Psoas muscle (tissue), 8 donors: Measurements from ENCODE around the gene DNAH1. TPM values are rescaled to one million over a fixed set of nuclear protein-coding genes. Genes with fewer than 3 reads are reported as not detected.
"Not testable (repeated sequence)": the region's sequence is repeated elsewhere in the genome, so short reads cannot be mapped to it uniquely, and the experiment has no call there.

Experiments used
- ATAC-seq, 4 donors: fragments of 200-7000 bp; cut with Tn5 transposase; one replicate each; pipeline ENCODE4 v1.9.1; 2020; ENCODE audit warnings: moderate library complexity in 3 of 4, mild to moderate bottlenecking in 2 of 4
- DNase-seq, 2 donors: peaks; one replicate each; pipeline ENCODE4 v3.0.0-alpha.2; 2020
- H3K27ac ChIP-seq: fragments of 200-600 bp; one replicate; pipeline ENCODE4 v1.8.0; 2022
- H3K27me3 ChIP-seq, 3 donors: fragments of 200-600 bp in 1 of 3; one replicate each; pipeline versions ENCODE4 v1.6.1 to v1.8.0; 2013 to 2022; ENCODE audit warnings: low read length in 2 of 3, mild to moderate bottlenecking in 2 of 3, moderate library complexity in 1 of 3; ENCODE audit not compliant: insufficient read depth in 3 of 3
- H3K36me3 ChIP-seq, 2 donors: fragments of 200-600 bp in 1 of 2; one replicate each; pipeline versions ENCODE4 v1.6.1 to v1.8.0; 2013 to 2022; ENCODE audit warnings: low read depth in 1 of 2, mild to moderate bottlenecking in 1 of 2, moderate library complexity in 1 of 2; ENCODE audit not compliant: insufficient read depth in 1 of 2
- H3K4me1 ChIP-seq: fragments of 200-600 bp; one replicate; pipeline ENCODE4 v1.8.0; 2022
- H3K4me3 ChIP-seq: fragments of 200-600 bp; one replicate; pipeline ENCODE4 v1.8.0; 2022; ENCODE audit warnings: mild to moderate bottlenecking
- H3K9me3 ChIP-seq: fragments of 200-600 bp; one replicate; pipeline ENCODE4 v1.8.0; 2022
- WGBS, 3 donors: extraction: QIAGEN DNeasy Blood & Tissue Kit; methylation state at CpG; one replicate each; pipeline versions ENCODE4 v1.1.6 to v1.1.7; 2013; 5-methylcytosine and 5-hydroxymethylcytosine counted together
- intact Hi-C, 2 donors: fragments of 100-400 bp; cut with DNase I; formaldehyde crosslinking; loops; one replicate each; pipeline versions ENCODE4 v1.11.0 to v1.14.2; 2022
- polyA plus RNA-seq, 3 donors: library from polyadenylated mRNA; stranded (reverse); fragments of 200-250 nt; gene quantifications; one replicate each; pipeline ENCODE4 v1.2.3, GENCODE V29; 2013
- total RNA-seq, 4 donors: library from RNA; stranded (reverse); fragmentation: NEBNext Ultra II Directional in 2 of 4; extraction: Animal tissue kit (Norgen Biotek cat#: 25700) in 2 of 4; gene quantifications; one replicate each; pipeline versions ENCODE4 v1.2.1 to v1.2.4, GENCODE V29; 2021 to 2023
- TF ChIP-seq, protein P1 (sequence below): fragments of 200-600 bp; IDR thresholded peaks from one replicate; pipeline ENCODE4 v1.8.0; 2022; ENCODE audit warnings: antibody characterized with exemption
- donor health status: healthy with polysubstance abuse.
- donor health status: DM: no; HTN: no; CAD: no; lungs with moderate emphysema.
- donor health status: Bipolar disorder and iron deficiency.
- donor health status: healthy.
- donor health status: DM: yes; HTN: yes; CAD: no.
- donor health status: DM: no; HTN: no; CAD: no.
- donor health status: DM: no; HTN: no; CAD: no.
- donor health status: DM: yes; HTN: yes; CAD: no.

The DNAH1 gene
- total and polyA plus RNA-seq, 7 donors = 0.77 to 4.1 (median 2.4) TPM

GRCh38 chr3:52272831-52273230 lies 43.3 kb upstream of the DNAH1 start:
- Histone ChIP-seq H3K9me3 (no peaks in the 10 kb centered on the region), H3K4me1 (peaks cover 69% of the 10 kb centered on the region), H3K27me3 (no peaks in the 10 kb centered on the region), H3K27ac (peak overlapping the region; percentile 12), H3K36me3 (peaks cover 5 to 50% of the 10 kb centered on the region in 2 donors), H3K4me3 (no peak overlapping the region)
- no peak for ATAC-seq
- WGBS, 3 donors = 59 to 84% (median 63%) methylated on average over 3 of the region's 3 CpGs
- intact Hi-C loops = no loop called here
- TF ChIP-seq, protein P1, sequence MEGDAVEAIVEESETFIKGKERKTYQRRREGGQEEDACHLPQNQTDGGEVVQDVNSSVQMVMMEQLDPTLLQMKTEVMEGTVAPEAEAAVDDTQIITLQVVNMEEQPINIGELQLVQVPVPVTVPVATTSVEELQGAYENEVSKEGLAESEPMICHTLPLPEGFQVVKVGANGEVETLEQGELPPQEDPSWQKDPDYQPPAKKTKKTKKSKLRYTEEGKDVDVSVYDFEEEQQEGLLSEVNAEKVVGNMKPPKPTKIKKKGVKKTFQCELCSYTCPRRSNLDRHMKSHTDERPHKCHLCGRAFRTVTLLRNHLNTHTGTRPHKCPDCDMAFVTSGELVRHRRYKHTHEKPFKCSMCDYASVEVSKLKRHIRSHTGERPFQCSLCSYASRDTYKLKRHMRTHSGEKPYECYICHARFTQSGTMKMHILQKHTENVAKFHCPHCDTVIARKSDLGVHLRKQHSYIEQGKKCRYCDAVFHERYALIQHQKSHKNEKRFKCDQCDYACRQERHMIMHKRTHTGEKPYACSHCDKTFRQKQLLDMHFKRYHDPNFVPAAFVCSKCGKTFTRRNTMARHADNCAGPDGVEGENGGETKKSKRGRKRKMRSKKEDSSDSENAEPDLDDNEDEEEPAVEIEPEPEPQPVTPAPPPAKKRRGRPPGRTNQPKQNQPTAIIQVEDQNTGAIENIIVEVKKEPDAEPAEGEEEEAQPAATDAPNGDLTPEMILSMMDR = no peak
- DNase-seq = no peak

GRCh38 chr3:52274781-52275180 lies 41.3 kb upstream of the DNAH1 start:
- 85 to 93% (median 89%) methylated on average over 18 of the region's 18 CpGs for WGBS, 3 donors
- H3K4me3 ChIP-seq = peak overlapping the region; percentile 77
- peaks cover 70% of the 10 kb centered on the region for H3K4me1 ChIP-seq

GRCh38 chr3:52277071-52277964 lies 38.8 kb upstream of the DNAH1 start:
- DNase-seq (peak; percentile 86 to 91), ATAC-seq (peak; percentile 50 to 65 (median 57))
- peaks cover 57% of the 10 kb centered on the region for H3K4me1 ChIP-seq
- no peaks in the 10 kb centered on the region for H3K27me3 ChIP-seq
- TF ChIP-seq, protein P1 = no peak
- WGBS, 3 donors = 1% methylated on average over 28 of the region's 28 CpGs
- no peaks in the 10 kb centered on the region for H3K9me3 ChIP-seq
- peak overlapping the region; percentile 77 for H3K4me3 ChIP-seq
- intact Hi-C loops = loop anchor here (2.0 to 5.0 kb wide), 2 partner anchors 39 to 40 kb away; partner anchors contain the start of gene TWF2 (in 2 of the 2)
- peak overlapping the region; percentile 93 for H3K27ac ChIP-seq
- H3K36me3 ChIP-seq = peaks cover 2 to 18% of the 10 kb centered on the region in 2 donors

More at GRCh38 chr3:52274781-52275180, 41.3 kb upstream of the DNAH1 start:
- not testable (repeated sequence) for H3K9me3 ChIP-seq, DNase-seq, ATAC-seq, H3K27me3 ChIP-seq
- Histone ChIP-seq H3K27ac (peak overlapping the region; percentile 93), H3K36me3 (peaks cover 5 to 30% of the 10 kb centered on the region in 2 donors)
- intact Hi-C loops = loop anchor here in 1 of 2 donors (5.0 kb wide), 1 partner anchor 37 kb away; the partner anchor contains the start of gene TWF2

GRCh38 chr3:52277972-52278509 lies 38.1 kb upstream of the DNAH1 start:
- Histone ChIP-seq H3K4me3 (peak overlapping the region; percentile 77), H3K9me3 (no peaks in the 10 kb centered on the region), H3K36me3 (peaks cover 2 to 19% of the 10 kb centered on the region in 2 donors), H3K27me3 (no peaks in the 10 kb centered on the region), H3K4me1 (peaks cover 51% of the 10 kb centered on the region), H3K27ac (peak overlapping the region; percentile 93)
- TF ChIP-seq, protein P1 = peak; percentile 46
- intact Hi-C loops = loop anchor here (1.0 to 5.0 kb wide), 3 partner anchors 9 to 41 kb away; partner anchors contain the start of genes TWF2 (in 2 of the 2) and GLYCTK (in 1 of the 2)
- 0 to 1% (median 0%) methylated on average over 36 to 54 of the region's 54 CpGs for WGBS, 3 donors
- ATAC-seq (peak; percentile 67 to 80 (median 74)), DNase-seq (peak; percentile 65 to 86)
